Measurements from ENCODE around the gene IL1R2. TPM values are rescaled to one million over a fixed set of nuclear protein-coding genes. Genes with fewer than 3 reads are reported as not detected.

Gene IL1R2
- total and polyA plus RNA-seq, 2 of the 8 experiments (the other 6 are each of a cell fraction or from before 2014, with no cell fraction given): 0.06 TPM; not detected in 1

DNA sequence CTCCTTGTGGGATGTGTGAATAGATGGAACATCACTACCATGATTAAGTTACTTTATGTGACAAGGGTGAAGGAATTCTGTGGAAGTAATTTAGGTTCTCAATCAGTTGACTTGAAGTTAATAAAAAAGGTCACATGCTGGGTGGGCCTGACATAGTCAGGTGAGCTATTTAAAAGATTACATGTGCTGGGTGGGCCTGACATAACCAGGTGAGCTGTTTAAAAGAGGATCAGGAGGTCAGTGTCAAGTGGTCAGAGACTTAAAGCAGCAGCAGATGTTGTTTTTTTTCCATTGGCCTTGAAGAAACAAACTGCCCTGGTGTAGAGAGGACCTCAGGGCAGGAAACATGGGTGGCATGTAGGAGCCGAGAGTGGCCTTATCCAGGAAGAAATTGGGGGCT is 3.3 kb downstream of the IL1R2 start:
- Histone ChIP-seq H3K23me2 (ENCODE audit: low read depth, low read length) (no peaks in the 10 kb centered on the region), H3K9ac (replicated peaks in 1 of 4; ENCODE audit: extremely low read depth in 1 of 4, low read depth in 3 of 4, low read length in 3 of 4) (no peak overlapping the region), H3K4me2 (ENCODE audit: insufficient read depth in 1 of 2, low read depth in 2 of 2, low read length in 2 of 2) (no peak overlapping the region), H4K8ac (ENCODE audit: extremely low read depth, insufficient read depth, low read length) (no peak overlapping the region), H3K79me1 (ENCODE audit: low read depth, low read length) (no peaks in the 10 kb centered on the region), H2BK120ac (replicated peaks; ENCODE audit: low read depth, low read length) (no peak overlapping the region), H3K18ac (ENCODE audit: extremely low read depth, low read length) (no peak overlapping the region), H3K4me1 (replicated peaks in 1 of 4; ENCODE audit: control insufficient read depth in 3 of 4, insufficient read depth in 4 of 4, low read length in 3 of 4) (0 out of 7 replicates have a peak, but pooled peaks cover 0 to 2% (median 0%) of the 10 kb centered on the region in 4 experiments), H2BK5ac (ENCODE audit: low read depth, low read length) (no peak overlapping the region), H4K20me1 (replicated peaks in 1 of 2; ENCODE audit: control insufficient read depth in 1 of 2, insufficient read depth in 2 of 2, low read length in 2 of 2) (no peaks in the 10 kb centered on the region), H3K9me3 (ENCODE audit: insufficient read depth in 2 of 2, low read depth in 1 of 2, low read length in 1 of 2) (no peaks in the 10 kb centered on the region), H3K79me2 (ENCODE audit: control insufficient read depth in 1 of 2, insufficient read depth in 2 of 2, low read length in 2 of 2) (no peaks in the 10 kb centered on the region), H3K27ac (ENCODE audit: low read depth, low read length) (no peak overlapping the region), H3K36me3 (ENCODE audit: control insufficient read depth in 2 of 4, insufficient read depth in 4 of 4, low read length in 3 of 4) (no peaks in the 10 kb centered on the region), H3K23ac (ENCODE audit: insufficient read length) (no peak overlapping the region), H2BK20ac (ENCODE audit: low read length) (no peak overlapping the region), H3K14ac (ENCODE audit: insufficient read length) (no peak overlapping the region), H3K4ac (replicated peaks; ENCODE audit: insufficient read length, low read depth, low read length) (no peak overlapping the region), H2AFZ (ENCODE audit: low read length) (no peak overlapping the region), H2AK5ac (ENCODE audit: low read depth, low read length) (no peak overlapping the region), H2BK15ac (ENCODE audit: low read length) (no peak overlapping the region), H3K56ac (replicated peaks; ENCODE audit: insufficient read length, low read depth, low read length) (no peak overlapping the region), H2BK12ac (ENCODE audit: low read depth, low read length) (no peak overlapping the region), H3K27me3 (replicated peaks in 1 of 4; ENCODE audit: control insufficient read depth in 3 of 4, extremely low read depth in 1 of 4, insufficient read depth in 3 of 4, low read length in 3 of 4) (no peaks in the 10 kb centered on the region), H4K5ac (ENCODE audit: insufficient read length, low read depth, low read length) (no peak overlapping the region), H3K4me3 (ENCODE audit: extremely low read depth in 1 of 4, insufficient read depth in 2 of 4, low read depth in 3 of 4, low read length in 4 of 4) (no peak overlapping the region), H4K91ac (replicated peaks; ENCODE audit: insufficient read length, low read length) (no peak overlapping the region)
- ChIA-PET CTCF (ENCODE audit: partially characterized antibody) (interaction anchor here (0.7 to 3.9 kb wide), 3 partner anchors 10 to 111 kb away, joined by 3 to 26 read pairs (median 3); no protein-coding TSS in a partner anchor), POLR2A (ENCODE audit: partially characterized antibody) (no interaction called here)
- 83% methylated on average over 1 of the region's 1 CpG; no CpG with 5 or more reads in 1 of the 2 experiments for whole genome bisulfite sequencing, 2 experiments (ENCODE audit: extremely low coverage in 1 of 2, insufficient coverage in 1 of 2, insufficient read length in 1 of 2, insufficient replicate concordance in 2 of 2, low coverage in 1 of 2, low lambda C conversion rate in 2 of 2, missing lambda C conversion rate in 1 of 2)
- TF ChIP-seq RFX5 (IDR thresholded peaks at IDR 0.05; ENCODE audit: borderline replicate concordance, low read depth, low read length) (no peak), RAD21 (IDR thresholded peaks at IDR 0.05 in 1 of 2, conservative IDR thresholded peaks at IDR 0.05 in 1 of 2; ENCODE audit: low read depth in 2 of 2, low read length in 2 of 2) (no peak), BCL11A (IDR thresholded peaks at IDR 0.05; ENCODE audit: low read depth in 2 of 2, low read length in 2 of 2) (no peak), HDAC2 (IDR thresholded peaks at IDR 0.05; ENCODE audit: borderline replicate concordance in 1 of 2, low read depth in 2 of 2, low read length in 2 of 2) (no peak), E2F6 (IDR thresholded peaks at IDR 0.05) (no peak), SAP30 (IDR thresholded peaks at IDR 0.05; ENCODE audit: insufficient read depth, insufficient replicate concordance, low read length) (no peak), CHD1 (IDR thresholded peaks at IDR 0.05; ENCODE audit: low read depth, low read length) (no peak), TCF12 (IDR thresholded peaks at IDR 0.05; ENCODE audit: low read depth, low read length) (no peak), TAF1 (IDR thresholded peaks at IDR 0.05; ENCODE audit: low read depth, low read length) (no peak)
- TF ChIP-seq, protein P1, sequence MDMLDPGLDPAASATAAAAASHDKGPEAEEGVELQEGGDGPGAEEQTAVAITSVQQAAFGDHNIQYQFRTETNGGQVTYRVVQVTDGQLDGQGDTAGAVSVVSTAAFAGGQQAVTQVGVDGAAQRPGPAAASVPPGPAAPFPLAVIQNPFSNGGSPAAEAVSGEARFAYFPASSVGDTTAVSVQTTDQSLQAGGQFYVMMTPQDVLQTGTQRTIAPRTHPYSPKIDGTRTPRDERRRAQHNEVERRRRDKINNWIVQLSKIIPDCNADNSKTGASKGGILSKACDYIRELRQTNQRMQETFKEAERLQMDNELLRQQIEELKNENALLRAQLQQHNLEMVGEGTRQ (IDR thresholded peaks at IDR 0.05; ENCODE audit: low read length): no peak
- FAIRE-seq (no peak), DNase-seq (ENCODE audit: low read depth in 1 of 2, low spot score in 2 of 2) (no peak)
